Activated naive CD4-positive, alpha-beta T cell treated with Interleukin-2 at 50 U/mL for 16 hours (primary cell): Measurements from ENCODE around the gene NFATC2.
"Not testable (repeated sequence)": the region's sequence is repeated elsewhere in the genome, so short reads cannot be mapped to it uniquely, and the experiment has no call there.

Experiments
- DNase-seq: peaks from one replicate; pipeline ENCODE4 v3.0.0-alpha.2; 2020

Gene NFATC2

DNA sequence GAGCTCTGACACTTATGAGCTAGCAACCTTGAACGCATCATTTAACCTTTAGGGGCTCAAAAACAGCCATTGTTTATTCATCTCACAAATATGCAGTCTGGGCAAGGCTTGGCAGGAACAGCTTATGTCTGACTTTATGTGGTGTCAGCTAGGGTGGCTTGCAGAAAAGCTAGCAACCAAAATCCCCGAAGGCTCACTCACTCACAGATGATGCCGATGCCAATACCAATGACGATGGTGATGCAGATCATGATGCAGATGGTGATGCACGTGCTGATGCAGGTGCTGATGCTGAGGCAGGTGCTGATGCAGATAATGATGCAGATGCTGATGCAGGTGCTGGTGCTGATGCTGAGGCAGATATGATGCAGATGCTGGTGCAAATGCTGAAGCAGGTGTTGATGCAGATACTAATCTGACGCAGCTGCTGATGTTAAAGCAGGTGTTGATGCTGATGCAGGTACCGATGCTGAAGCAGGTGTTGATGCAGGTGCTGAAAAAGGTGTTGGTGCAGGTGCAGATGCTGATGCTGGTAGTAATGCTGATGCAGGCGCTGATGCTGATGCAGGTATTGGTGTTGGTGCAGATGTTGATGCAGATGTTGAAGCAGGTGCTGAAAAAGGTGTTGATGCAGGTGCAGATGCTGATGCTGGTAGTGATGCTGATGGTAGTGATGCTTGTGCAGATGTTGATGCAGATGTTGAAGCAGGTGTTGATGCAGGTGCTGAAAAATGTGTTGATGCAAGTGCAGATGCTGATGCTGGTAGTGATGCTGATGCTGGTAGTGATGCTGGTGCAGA, 195.6 kb downstream of the NFATC2 start:
- DNase-seq, result no peak

GRCh38 chr20:51345601-51346101, 196.9 kb downstream of the NFATC2 start:
- DNase-seq, result no peak

GRCh38 chr20:51343802-51344201, 198.7 kb downstream of the NFATC2 start:
- DNase-seq, result not testable (repeated sequence)

DNA sequence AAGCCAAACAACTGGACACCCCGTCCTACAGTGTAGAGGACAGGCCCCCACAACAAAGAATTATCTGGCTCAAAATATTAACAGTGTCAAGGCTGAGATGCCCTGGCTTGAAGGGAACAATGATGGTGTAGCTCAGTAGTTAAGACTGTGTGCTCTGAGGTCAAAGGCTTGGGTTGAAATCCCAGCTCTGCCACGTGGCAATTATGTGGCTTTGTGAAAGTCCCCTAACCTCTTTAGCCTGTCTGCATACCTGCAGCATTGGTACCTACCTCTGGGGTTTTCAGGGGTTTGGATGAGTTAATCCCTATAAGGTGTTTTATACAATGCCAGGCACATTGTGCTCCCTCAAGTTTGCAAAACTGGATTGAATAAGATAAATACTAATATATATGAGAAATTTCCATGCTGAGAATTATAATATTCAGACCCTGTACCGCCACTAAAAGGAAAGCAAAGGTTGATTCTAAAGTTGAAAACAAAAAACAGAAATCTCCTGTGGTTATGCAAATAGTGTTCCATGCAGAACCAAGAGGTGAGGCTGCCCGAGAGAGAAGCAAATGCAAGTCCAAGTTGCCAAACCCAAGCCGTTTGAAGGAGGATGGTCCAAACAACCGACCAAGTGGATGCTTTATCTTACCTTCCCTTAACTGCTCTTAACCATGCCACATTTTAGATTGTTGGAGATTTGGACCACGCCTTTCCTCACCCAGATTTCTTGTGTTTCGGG, 199.8 kb downstream of the NFATC2 start:
- no peak for DNase-seq

GRCh38 chr20:51341581-51341980, 200.9 kb downstream of the NFATC2 start:
- DNase-seq, result no peak

DNA sequence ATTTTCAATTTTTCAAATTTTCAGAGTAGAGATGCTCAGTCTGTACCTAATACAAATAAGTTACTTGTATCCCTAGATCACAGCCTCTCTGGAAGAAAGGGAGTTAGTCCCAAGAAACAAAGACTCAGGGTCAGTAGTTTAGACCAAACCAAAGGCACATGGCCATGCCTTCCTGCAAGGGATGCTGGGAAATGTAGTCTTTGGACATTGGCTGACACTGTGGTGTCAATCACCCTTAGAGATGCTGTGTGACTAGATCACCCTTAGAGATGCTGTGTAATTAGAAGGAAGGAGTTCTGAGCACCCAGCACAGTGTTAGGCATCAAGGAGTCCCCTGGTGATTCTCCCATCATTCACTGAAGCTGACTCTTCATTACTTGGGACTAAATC, 202.1 kb downstream of the NFATC2 start:
- DNase-seq, result no peak

DNA sequence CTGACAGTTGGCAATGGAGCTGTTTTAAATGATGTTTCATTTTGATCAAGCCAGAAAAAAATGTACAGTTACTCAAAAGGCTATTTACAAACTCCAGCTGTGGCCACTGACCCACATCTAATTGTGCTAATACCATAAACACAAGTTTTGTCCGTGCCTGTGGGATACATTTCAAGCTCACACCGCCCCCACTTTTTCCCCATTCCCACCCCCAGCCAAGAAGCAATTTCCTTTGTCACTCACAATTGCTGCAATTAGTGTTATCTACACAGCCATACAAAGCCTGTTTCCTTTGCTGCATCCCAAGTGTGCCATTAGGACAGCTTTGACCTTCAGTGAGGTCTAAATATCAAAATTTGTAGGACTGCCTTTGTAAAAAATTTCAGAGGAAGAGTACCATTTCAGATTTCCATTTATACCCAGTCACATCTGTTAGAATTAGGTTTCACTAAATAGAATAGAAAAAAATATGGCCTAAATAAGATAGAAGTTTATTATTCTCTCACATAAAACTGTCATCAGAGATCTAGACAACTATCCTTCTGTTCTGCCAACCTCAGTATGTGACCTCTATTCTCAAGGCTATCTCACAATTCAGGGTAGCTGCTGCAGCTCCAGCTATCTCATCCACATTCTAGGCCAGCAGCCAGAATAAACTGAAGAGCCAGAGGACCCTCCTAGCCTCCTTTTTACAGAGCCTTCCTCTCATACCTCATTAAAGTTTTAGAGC, 202.6 kb downstream of the NFATC2 start:
- no peak for DNase-seq

DNA sequence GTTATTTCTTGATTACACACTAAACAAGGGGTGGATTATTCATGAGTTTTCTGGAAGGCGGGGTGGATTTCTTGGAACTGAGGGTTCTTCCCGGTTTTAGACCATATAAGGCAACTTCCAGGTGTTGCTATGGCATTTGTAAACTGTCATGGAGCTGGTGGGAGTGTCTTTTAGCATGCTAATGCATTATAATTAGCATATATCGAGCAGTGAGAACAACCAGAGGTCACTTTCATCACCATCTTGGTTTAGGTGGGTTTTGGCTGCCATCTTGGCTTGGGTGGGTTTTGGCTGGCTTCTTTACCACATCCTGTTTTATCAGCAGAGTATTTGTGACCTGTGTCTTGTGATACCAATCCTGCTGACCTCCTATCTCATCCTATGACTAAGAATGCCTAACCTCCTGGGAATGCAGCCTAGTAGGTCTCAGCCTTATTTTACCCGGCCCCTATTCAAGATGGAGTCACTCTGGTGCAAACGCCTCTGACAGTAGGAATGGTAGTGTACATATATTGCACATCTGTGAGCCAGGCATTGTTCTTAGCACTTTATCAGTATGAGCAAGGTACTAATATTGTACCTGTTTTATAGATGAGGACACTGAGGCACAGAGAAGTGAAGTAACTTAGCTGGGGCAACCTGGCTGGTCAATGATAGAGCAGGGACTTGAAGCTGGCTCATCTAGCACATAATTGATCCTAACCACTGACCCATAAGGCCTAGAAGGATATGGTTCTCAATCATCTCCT, 203.7 kb downstream of the NFATC2 start:
- DNase-seq, result no peak

DNA sequence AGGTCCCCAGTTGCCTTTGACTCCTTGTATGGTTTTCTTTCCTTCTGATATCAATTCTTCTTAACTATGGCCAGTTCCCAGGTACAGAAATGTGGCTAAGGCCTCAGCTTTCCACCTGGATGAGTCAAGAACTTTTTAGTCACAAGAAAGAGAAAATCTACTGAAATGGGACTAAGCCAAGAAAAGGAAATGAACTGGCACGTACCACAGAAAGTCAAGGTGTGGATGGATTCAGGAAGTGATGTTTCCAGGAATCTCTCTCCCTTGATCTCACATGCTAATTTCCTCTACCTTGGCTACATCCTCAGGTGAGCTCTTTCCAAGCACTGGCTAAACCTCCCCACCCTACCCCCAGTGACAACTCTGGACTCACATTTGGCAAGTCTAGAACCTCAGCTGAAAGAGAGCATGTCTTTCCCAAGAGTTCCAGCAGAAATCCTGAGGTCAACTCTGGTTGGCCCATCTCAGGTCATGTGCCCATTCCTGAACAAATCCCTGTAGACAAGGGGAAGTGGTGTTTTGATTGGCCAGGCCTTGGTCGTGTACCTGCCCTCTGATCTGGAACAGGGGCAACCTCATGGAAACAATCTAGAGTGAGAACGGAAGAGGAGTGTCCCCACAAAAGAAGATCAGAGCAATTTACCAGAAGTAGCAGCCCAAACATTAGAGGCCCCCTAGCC, 205.3 kb downstream of the NFATC2 start:
- DNase-seq, result no peak
